Umbilical cord (tissue), 2 donors: ENCODE measurements around the gene MSX2. TPM values are rescaled to one million over a fixed set of nuclear protein-coding genes. Genes with fewer than 3 reads are reported as not detected.
"Not testable (repeated sequence)": the region's sequence is repeated elsewhere in the genome, so short reads cannot be mapped to it uniquely, and the experiment has no call there.

Source experiments
- DNase-seq: peaks from one replicate; pipeline ENCODE4 v3.0.0-alpha.2; 2015; ENCODE audit warnings: low spot score
- total RNA-seq: library from RNA; depleted of rRNA; stranded (reverse); fragments of >200 nt; gene quantifications from one replicate; pipeline ENCODE4 v1.2.3, GENCODE V29; 2014; ENCODE audit warnings: low replicate concordance; ENCODE audit not compliant: insufficient read depth

Gene MSX2
- total RNA-seq, 1 donor from 2014 or later: 8.2 TPM

DNA sequence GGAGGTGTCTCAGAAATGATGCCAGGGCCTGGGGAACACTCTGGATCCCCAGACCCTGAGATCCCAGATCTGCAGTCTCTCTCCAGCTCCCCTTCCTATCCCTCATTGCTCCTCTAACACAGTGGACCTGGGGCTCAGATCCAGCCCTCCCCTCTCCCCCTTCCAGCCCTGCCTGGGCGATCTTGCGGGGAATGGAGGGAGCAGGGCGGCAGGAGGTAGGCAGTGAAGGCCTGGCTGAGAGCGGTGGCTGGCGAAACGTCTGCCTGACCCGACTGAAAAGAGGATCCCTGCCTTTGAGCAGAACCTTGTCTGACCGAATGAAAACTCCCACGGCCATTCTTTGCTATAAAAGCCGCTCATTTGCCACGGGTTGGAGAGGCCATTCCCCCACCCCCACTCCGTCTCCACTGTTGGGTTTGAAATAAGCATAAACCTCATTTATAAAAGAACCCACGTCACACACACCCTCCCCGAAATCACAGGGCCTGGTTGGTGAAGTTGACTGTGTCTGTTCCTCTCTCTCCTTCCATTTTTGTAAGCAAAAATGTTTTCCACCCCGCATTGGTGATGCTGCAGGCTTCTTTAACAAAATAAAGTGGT lies 8.8 kb downstream of the MSX2 start:
- DNase-seq: peak; percentile 38

GRCh38 chr5:174733836-174734235 lies 9.5 kb downstream of the MSX2 start:
- peak; percentile 35 for DNase-seq

- peak; percentile 36 for DNase-seq
Measured at GRCh38 chr5:174734571-174735497, 10.5 kb downstream of the MSX2 start.

GRCh38 chr5:174735498-174736330 lies 11.3 kb downstream of the MSX2 start:
- peak; percentile 61 for DNase-seq

- DNase-seq: peak; percentile 63
Measured at GRCh38 chr5:174736331-174736721, 11.9 kb downstream of the MSX2 start.

DNA sequence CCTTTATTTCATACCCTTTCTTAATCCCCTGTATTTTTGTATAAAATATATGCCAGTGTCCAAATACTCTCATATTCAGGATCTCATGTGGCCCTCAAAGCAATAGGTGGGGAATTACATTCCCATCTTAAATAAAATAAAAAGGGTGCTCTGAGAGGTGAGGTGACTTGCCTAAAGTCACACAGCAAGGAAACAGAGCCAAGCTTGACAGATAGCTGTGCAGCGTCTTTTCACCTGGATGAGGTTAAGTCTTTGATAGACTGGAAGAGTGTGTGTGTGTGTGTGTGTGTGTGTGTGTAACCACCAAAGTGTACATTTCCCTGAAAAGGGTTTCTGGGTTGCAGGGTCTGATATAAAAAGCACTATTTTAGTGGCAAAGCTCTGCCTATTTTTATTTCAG lies 12.4 kb downstream of the MSX2 start:
- DNase-seq: no peak

- peak; percentile 61 for DNase-seq
Measured at GRCh38 chr5:174737330-174737729, 12.9 kb downstream of the MSX2 start.

GRCh38 chr5:174741352-174741751 lies 17.0 kb downstream of the MSX2 start:
- no peak for DNase-seq

DNA sequence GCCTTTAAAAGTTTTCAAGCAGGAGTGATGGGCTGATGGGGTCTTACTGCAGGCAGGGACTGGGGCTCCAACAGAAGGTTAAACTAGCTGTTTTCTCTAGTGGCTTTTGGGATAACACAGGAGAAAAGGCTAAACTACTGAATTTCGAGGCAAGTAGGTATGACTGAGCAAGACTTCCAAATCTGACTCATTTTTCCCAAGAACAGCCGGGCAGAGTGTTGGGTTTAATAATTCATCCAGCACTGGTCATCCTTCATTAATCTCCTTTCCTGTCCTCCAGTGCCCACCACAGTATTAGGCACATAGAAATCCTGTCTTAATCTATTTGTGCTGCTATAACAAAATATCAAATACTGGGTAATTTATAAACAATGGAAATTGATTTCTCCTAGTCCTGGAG lies 20.5 kb downstream of the MSX2 start:
- no peak for DNase-seq

DNA sequence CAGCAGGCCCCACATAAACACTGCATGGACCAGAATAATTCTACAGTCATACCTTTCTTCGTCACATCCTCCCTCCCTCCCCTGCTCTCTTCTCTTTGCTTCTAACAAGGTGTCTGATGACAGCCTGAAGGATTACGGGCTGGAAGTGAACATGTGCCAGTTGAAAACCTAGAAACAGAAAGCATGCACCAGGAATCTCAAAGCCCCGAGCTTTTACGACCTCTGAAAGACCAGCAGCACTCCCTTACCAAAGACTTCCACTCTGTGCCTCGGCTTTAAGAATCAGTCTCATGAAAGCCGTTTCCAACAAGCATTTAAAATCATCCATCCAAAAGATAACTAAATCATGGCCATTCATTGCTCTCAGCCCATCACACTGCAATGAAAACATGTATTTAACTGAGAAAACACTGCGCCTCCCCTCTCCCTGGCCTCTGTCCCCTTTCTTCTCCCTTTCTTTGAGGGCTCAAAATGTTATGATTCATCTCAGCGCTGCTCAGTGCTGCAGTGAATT lies 21.3 kb downstream of the MSX2 start:
- DNase-seq: peak; percentile 73

- DNase-seq: peak; percentile 65
Measured at GRCh38 chr5:174750711-174751110, 26.3 kb downstream of the MSX2 start.

DNA sequence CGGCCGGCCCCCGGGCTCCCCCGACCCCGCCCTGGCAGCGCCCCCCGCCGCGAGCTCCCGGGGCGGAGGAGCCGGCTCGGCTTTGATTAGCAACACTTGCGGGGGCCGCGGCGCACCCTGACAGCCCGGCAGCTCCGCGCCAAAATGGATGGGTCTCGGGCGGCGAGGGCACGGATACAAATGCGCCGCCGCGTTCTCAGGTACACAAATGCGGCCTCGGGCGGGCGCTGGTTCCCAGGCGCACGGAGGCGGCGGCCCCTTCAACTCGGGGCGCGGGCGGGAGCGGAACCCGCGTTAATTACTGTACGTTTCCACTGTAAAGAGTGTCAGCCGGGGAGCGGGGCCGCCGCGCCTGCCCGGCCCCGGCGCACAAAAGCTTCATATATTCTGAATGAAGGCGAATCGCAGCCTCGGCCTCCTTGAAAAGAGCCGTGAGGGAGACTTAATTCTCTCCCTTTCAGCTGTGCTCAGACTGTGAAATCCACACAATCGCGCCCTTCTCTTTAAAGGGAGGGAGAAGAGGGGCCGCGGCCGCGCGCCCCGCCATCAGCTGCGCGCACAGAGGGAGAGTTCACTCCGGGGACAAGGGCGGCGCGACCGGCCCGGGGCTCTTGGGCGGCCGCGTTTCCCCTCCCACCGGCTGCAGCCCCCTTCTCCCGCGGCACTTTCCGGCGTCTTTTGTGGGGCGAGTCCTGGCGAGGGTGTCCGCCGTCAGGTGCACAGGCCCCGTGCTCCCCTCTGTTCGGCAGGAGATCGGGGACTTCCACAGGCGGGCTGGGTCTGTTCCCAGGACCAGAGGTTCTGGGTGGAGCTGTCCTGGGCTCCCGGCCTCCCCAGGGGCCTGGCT lies 27.0 kb downstream of the MSX2 start:
- peak; percentile 51 for DNase-seq

DNA sequence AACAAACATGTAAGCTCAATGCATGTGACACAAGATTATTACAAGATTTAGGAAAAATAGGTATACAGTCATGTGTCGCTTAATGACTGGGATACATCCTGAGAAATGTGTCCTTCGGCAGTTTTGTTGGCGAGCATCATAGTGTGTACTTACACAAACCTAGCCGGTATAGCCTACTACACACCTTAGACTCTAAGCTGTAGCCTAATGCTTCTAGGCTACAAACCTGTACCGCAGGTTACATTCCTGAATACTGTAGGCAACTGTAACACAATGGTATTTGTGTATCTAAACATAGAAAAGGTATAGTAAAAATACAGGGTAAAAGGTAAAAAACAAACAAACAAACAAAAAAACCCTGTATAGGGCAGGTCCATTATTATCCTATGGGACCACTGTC lies 27.7 kb downstream of the MSX2 start:
- DNase-seq: no peak

DNA sequence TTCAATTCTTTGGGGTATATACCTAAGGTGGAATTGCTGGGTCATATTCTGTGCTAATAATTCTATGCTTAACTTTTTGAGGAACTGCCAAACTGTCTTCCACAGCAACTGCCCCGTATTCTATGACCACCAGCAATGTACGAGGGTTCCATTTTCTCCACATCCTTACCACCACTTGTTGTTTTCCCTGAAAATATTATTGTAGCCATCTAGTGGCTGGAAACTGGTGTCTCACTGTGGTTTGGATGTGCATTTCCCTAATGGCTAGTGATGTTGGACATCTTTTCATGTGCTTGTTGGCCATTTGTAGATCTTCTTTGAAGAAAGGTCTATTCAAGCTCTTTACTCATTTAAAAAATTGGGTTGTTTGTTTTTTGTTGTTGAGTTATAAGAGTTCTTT lies 30.7 kb downstream of the MSX2 start:
- peak; percentile 19 for DNase-seq

DNA sequence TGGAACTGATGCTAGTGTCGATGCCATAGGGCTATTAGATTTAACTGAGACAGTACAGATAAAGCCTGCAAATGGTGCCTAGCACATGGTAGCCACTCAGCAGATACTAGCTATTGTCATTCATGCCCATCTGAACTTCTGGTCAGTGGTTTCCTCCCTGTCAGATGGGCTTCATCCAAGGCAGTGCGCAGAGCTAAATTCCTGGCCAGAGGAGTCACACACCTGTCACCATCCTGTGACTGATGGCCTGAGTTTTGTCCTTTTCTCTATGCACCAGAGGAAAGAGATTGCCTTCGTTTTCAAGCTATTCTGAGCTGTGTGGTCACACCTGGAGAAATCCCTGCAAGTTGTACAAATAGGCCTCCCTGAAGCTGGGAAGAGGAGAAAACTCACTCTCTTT lies 34.7 kb downstream of the MSX2 start:
- no peak for DNase-seq

DNA sequence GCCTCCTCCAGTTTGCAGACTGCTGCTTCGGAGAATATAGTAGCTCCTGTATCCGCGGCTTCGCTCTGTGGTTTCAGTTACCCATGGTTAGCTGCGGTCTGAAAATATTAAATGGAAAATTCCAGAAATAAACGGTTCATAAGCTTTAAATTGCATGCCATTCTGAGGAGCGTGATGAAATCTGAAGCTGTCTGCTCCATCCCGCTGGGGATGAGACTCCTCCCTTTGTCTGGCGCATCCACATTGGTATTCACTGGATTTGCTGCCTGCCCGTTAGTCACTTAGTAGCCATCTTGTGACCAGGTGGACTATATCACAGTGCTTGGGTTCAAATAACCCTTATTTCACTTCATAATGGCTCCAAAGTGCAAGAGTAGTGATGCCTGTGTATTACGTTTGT lies 36.3 kb downstream of the MSX2 start:
- DNase-seq: no peak

GRCh38 chr5:174761341-174761740 lies 37.0 kb downstream of the MSX2 start:
- not testable (repeated sequence) for DNase-seq

DNA sequence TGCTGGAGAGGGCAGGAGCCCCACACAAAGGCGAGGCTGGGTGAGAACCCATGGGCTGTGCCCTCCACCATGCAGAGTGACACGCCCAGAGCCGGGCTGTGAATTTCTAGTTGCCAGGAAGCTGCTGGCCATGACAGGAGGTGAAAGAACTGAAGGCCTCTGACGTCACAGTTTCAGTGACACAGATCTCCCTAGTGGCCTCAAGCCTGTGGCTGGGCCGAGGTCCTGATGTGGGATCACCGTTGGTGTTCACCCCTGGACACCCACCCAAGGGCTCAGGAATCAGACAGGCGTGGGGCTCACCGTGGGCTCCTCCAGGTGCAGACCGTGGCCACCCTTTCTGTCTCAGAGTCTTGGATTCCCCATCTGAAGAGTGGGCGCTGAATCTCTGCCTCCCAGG lies 39.9 kb downstream of the MSX2 start:
- DNase-seq: no peak

DNA sequence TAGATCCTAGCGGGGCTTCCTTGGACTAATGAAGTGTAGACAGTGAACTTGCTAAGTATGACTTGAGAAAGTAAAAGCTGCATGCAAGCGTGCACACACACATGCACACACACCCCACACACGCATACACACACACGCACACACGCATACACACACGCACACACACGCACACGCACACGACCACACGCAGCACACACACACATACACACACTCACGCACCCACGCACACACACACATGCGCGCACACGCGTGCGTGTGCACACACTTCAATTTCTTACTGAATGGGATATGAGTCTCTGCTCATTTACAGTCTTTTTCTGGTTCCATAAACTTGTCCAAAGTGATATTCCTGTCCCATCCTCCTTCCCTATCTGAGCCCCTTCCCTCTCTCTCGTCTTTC lies 41.2 kb downstream of the MSX2 start:
- no peak for DNase-seq

DNA sequence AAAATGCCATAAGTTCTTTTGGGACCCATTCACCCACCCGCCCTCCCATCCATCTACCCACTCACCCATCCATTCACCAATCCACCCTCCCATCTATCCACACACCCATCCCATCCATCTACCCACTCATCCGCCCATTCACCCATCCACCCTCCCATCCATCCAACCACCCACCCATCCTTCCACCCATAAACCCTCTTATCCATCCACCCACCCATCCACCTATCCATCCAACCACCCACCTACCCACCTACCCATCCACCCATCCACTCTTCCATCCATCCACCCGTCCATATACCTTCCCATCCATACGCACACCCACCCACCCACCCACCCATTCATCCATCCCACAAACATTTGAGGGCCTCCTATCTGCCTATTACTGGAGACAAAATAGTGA lies 43.3 kb downstream of the MSX2 start:
- DNase-seq: no peak

DNA sequence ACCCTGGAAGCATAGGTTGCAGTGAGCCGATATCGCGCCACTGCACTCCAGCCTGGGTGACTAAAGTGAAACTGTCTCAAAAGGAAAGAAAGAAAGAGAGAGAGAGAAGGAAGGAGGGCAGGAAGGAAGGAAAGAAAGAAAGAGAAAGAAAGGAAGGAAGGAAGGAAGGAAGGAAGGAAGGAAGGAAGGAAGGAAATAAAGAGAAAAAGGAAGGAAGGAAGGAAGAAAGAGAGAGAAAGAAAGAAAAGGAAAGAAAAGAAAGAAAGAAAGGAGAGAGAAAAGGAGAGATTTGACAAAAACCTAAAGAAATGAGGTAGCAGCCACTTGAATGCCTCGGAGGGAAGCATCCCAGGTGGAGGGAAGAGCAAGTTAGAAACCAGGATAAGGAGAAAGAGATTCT lies 44.6 kb downstream of the MSX2 start:
- DNase-seq: no peak
